RPMI8226 (cell line): ENCODE measurements around the gene RPF1.
"Not testable (repeated sequence)": the region's sequence is repeated elsewhere in the genome, so short reads cannot be mapped to it uniquely, and the experiment has no call there.

Experiments used
- DNase-seq: peaks from one replicate; pipeline ENCODE4 v3.0.0-alpha.2; 2015

Gene RPF1

DNA sequence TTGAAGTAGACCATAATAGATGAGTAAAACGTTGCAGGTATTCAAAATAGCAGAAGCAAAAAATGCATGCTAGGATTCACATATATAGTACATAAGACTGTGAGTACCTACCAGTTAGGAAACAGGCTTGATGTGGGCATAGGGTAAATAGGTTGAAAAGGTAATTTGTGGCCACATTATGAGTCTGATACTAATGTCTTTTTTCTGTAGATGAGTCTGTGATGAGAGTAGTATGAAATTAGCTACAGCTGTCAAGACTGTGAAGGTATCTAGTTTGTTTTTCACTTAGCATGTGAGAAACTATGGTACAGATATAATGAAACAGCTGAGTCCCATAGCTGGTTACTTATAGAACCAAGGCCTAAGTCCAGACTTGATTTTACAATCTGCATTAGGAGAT lies 14.7 kb downstream of the RPF1 start:
- no peak for DNase-seq

- no peak for DNase-seq
Observed at GRCh38 chr1:84496498-84496897, 17.4 kb downstream of the RPF1 start.

DNA sequence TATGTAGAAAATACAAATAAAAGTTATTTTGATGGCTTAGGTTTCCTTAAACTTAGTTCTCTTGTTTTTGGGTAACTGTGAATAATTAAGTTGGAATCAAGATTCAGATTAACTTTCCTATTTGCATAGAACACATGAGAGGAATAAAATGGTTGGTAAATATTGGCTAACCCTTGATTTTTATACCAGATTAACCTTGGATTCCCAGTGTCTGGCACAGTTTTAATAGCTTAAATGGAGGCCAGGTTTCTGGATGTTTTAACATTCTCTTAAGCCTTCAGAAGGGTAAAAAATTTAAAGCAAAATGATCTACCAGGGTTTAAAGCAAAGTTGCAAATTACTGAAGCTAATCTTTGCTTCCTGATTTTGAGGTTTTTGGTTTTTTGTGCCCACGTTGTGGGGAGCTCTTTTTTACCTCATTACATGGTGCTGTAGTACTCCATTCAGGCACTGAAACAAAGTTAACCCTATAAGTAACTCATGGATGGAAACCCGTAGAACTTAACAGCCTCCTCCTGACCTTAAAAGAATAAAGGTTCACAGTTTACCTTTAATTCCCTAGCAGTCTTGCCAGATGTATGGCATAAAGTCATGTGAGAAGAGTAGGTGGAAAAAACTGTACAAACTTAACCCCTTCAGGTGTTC lies 18.7 kb downstream of the RPF1 start:
- DNase-seq: no peak

DNA sequence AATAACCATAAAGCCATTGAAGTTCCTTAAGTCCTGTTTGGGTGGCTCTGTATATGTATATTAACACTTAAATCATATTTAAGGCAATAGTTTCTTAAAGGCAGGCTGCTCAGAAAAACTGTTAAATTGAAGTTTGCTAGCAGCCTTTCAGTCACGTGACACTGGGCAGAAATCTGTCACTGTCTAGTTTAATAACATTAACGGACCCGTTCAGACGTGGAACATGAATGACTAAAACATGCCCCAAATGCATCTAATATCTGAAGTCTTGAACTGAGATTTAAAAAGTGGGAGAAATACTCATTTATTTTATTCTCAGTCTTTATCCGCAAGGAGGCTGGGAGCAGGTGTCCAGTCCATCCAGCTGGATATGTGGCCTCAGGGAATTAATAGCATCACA lies 23.9 kb downstream of the RPF1 start:
- DNase-seq: no peak

- peak; percentile 5 for DNase-seq
Observed at GRCh38 chr1:84504580-84505492, 25.8 kb downstream of the RPF1 start.

DNA sequence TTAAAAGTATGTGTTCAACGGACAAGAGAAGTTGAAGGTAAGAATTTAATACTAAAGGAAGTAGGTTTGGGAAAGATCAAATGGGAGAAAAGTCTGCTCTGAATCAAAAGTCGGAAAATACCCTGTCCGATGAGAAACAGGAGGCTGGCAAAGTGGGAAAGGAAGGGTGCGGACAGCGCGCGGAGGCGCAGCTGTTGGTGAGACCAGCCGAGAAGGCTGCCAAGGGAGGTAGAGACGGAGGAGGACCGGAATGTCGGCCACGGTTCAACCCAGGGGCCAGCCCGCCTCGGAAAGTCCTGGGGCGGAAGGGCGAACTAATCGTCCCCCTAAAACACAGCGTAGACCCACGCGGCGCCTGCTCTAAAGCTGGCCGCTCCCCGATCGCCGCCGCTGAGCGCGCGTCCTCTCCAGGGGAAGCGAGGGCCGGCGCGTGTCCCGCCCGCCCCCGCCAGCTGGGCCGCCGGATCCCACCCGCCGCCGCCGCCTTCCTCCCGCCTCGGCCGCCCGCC lies 26.5 kb downstream of the RPF1 start:
- peak; percentile 57 for DNase-seq

- peak; percentile 94 for DNase-seq
Observed at GRCh38 chr1:84506002-84506728, 27.1 kb downstream of the RPF1 start, which contains the start of the genes GNG5 and SPATA1. Gene GNG5, minus strand, starts transcription at chr1:84506581. Its CDS starts 490 bp downstream, at chr1:84506091. Gene SPATA1, plus strand, starts transcription at chr1:84506386. Its CDS starts 9,974 bp downstream, at chr1:84516360.

DNA sequence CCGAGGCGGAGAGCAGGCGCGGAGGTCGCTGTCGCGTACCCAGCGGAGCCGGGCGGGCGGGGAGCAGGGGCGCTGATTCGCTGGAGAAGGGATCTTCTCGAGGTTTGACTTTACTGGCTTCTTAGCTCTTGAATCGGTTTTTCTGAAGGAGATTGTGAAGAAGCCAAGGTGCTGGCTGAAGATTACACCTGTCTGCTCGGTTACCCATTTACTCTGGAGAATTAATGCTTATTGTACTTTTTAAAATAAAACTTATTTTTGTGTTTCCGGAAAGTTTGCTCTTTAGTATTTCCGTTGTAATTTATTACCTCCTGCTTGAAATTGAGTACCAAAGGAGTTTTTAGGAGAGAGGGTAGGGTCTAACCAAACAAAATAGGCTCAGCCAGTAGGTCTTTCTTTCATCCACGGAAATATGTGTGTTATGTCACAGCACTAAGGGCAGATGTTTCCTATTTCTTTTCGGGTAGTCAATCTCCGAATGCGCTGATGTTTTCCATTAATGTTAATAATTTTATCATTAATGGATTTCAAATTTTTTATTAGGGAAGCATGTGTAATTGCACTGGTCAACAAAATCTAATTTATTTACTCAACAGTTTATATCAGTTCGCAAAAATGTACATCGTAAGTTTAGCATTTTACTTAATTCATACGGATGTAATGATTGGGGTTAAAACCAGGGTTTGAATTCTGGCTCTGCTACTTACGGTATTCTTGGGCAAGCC lies 27.8 kb downstream of the RPF1 start:
- no peak for DNase-seq

DNA sequence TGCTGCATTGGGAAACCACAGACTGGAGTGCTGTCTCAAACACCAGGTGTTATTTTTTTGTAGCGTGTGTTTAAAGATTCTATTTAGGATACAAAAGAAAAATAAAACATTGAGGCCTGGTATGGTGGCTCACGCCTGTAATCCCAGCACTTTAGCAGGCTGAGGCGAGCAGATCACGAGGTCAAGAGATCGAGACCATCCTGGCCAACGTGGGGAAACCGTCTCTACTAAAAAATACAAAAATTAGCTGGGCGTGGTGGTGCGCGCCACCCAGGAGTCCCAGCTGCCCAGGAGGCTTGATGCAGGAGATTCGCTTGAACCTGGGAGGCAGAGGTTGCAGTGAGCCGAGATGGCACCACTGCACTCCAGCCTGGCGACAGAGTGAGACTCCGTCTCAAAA lies 28.8 kb downstream of the RPF1 start:
- not testable (repeated sequence) for DNase-seq

- no peak for DNase-seq
Observed at GRCh38 chr1:84508510-84508909, 29.4 kb downstream of the RPF1 start.

DNA sequence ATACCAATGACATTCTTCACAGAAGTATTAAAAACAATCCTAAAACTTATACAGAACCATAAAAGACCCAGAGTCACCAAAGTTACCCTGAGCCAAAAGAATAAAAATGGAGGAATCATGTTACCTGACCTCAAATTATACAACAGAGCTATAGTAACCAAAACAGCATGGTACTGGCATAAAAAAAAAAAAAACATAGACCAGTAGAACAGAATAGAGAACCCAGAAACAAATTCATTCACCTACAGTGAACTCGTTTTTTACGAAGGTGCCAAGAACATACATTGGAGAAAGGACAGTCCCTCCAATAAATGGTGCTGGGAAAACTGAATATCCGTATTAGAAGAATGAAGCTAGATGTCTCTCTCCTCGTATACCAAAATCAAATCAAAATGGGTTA lies 30.0 kb downstream of the RPF1 start:
- no peak for DNase-seq

DNA sequence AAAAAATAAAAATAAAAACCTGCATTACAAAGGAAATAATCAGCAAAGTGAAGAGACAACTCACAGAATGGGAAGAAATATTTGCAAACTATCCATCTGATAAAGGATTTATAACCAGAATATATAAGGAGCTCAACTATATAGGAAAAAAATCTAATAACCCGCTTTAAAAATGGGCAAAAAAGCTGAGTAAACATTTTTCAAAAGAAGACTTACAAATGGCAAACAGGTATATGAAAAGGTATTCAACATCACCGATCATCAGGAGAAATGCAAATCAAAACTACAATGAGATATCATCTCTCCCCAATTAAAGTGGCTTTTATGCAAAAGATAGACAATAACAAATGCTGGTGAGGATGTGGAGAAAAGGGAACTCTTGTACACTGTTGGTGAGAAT lies 31.1 kb downstream of the RPF1 start:
- DNase-seq: no peak

GRCh38 chr1:84510668-84511067 lies 31.6 kb downstream of the RPF1 start:
- no peak for DNase-seq

DNA sequence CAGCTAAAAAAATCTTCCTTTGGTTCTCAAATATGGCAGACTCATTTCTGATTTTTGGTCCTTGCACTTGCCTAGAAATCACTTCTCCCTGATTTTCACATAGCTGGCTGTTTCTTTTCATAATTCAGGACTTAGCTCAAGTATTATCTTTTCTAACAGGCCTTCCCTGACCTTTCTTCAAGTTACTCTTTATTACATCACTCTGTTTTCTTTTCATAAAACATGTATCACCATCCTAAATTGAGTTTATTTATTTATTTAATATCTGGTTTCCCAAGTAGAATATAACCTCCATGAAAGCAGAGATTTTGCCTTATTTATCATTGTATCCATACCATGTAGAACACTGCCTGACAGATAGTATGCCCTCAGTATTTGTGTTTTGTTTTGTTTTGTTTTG lies 45.5 kb downstream of the RPF1 start:
- no peak for DNase-seq

DNA sequence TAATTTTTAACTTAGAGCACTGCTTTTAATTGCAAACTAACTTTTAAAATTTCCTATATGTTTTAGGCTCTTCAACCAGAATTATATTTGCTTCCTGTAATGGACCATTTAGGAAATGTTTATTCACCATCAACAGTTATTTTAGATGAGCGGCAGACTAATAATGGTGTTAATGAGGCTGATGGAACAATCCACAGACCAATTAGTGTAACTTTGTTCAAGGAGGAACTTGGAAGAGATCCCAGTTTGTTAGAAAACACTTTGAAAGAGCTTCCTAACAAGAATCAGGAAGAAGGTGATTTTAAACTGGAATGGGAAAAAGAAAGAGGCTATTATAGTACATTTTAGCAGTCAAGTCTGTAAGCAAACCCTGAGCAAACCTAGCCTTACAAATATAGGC lies 46.7 kb downstream of the RPF1 start:
- DNase-seq: no peak

- DNase-seq: no peak
Observed at GRCh38 chr1:84538599-84538998, 59.5 kb downstream of the RPF1 start.

DNA sequence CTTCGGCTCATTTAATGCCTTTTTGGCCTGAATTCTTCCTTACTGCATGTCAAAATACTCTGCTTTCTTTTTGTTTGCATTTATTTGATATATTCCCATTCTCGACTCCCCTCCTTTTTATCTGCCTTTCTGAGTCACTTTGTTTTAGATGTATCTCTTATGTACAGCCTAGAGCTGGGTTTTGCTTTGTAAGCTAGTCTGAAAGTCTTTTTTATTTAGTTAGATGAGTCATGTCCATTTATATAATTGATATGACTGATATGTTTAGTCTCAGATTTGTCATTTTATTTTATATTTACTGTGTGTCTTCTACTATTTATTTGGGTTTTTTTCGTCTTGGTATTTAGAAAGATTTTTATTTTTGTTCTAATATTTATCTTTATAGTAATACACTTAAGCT lies 60.9 kb downstream of the RPF1 start:
- DNase-seq: no peak

DNA sequence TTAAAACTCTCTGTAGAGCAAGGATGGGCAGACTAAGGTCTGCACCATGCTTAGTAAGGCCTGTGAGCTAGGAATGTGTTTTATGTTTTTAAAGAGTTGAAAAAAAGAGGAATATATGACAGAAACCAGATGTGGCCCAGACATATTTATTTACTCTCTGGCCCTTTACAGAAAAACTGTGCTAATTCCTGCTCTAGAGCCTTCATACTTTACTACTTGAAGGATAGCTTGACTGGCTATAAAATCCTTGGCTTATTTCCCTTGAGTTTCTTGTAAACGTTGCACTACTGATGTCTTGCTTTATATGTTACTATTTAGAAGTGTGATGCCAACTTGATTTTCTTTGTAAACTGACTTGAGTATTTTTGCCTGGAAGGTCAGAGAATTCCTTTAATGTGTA lies 61.7 kb downstream of the RPF1 start:
- DNase-seq: no peak

GRCh38 chr1:84541679-84542078 lies 62.6 kb downstream of the RPF1 start:
- peak; percentile 2 for DNase-seq
